ENCODE data around the gene CEACAM4. TPM values are rescaled to one million over a fixed set of nuclear protein-coding genes. Genes with fewer than 3 reads are reported as not detected.

Gene CEACAM4
- total and polyA plus RNA-seq, 2 of the 8 experiments (the other 6 are each of a cell fraction or from before 2014, with no cell fraction given): not detected

DNA sequence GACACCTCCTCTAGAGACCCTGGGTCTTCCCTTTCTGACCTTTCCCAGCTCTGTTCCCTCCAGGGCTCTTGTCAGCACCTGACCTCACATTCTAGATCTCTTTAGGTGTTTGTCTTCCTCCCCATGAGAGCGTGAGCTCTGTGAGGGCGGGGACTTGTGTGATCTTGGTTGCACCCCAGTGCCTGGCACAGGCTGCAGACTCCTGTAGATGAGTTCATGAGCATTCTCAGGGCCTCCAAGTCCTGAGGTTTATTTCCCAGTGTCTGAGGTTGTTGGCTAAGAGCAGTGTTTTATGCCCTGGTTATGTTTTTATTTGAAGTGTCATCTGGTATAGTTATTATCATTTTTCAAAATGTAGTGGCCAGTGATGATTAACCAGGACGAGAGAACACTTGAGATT is 596 bp downstream of the CEACAM4 start (continued):
- TF ChIP-seq, protein P1, sequence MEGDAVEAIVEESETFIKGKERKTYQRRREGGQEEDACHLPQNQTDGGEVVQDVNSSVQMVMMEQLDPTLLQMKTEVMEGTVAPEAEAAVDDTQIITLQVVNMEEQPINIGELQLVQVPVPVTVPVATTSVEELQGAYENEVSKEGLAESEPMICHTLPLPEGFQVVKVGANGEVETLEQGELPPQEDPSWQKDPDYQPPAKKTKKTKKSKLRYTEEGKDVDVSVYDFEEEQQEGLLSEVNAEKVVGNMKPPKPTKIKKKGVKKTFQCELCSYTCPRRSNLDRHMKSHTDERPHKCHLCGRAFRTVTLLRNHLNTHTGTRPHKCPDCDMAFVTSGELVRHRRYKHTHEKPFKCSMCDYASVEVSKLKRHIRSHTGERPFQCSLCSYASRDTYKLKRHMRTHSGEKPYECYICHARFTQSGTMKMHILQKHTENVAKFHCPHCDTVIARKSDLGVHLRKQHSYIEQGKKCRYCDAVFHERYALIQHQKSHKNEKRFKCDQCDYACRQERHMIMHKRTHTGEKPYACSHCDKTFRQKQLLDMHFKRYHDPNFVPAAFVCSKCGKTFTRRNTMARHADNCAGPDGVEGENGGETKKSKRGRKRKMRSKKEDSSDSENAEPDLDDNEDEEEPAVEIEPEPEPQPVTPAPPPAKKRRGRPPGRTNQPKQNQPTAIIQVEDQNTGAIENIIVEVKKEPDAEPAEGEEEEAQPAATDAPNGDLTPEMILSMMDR (IDR thresholded peaks at IDR 0.05; ENCODE audit: control extremely low read depth in 1 of 3, insufficient read depth in 1 of 3, low read depth in 1 of 3, low read length in 3 of 3): no peak
- TF ChIP-seq TBP (IDR thresholded peaks at IDR 0.05; ENCODE audit: low read depth, low read length): no peak
- TF ChIP-seq CHD1 (IDR thresholded peaks at IDR 0.05; ENCODE audit: low read depth, low read length): no peak
- TF ChIP-seq TAF7 (optimal IDR thresholded peaks at IDR 0.05; ENCODE audit: borderline replicate concordance, low read depth, low read length): no peak
- no peak for TF ChIP-seq YY1 (IDR thresholded peaks at IDR 0.05; ENCODE audit: low read depth, low read length)
- TF ChIP-seq SP4 (IDR thresholded peaks at IDR 0.05; ENCODE audit: low read length): no peak
- TF ChIP-seq SUZ12 (IDR thresholded peaks at IDR 0.05; ENCODE audit: low read length): no peak
- no peak for TF ChIP-seq CEBPB (IDR thresholded peaks at IDR 0.05; ENCODE audit: low read depth, low read length)
- TF ChIP-seq SP1 (IDR thresholded peaks at IDR 0.05; ENCODE audit: low read depth, low read length): no peak
- no peak for TF ChIP-seq SIN3A (conservative IDR thresholded peaks at IDR 0.05 in 1 of 2, IDR thresholded peaks at IDR 0.05 in 1 of 2; ENCODE audit: low read depth in 1 of 2, low read length in 2 of 2)
- TF ChIP-seq, protein P2, sequence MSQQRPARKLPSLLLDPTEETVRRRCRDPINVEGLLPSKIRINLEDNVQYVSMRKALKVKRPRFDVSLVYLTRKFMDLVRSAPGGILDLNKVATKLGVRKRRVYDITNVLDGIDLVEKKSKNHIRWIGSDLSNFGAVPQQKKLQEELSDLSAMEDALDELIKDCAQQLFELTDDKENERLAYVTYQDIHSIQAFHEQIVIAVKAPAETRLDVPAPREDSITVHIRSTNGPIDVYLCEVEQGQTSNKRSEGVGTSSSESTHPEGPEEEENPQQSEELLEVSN (IDR thresholded peaks at IDR 0.05): no peak
